ENCODE measurements around the gene PPARD. TPM values are rescaled to one million over a fixed set of nuclear protein-coding genes. Genes with fewer than 3 reads are reported as not detected.

PPARD gene
- total RNA-seq, 1 experiment from 2014 or later: 24.7 TPM

DNA sequence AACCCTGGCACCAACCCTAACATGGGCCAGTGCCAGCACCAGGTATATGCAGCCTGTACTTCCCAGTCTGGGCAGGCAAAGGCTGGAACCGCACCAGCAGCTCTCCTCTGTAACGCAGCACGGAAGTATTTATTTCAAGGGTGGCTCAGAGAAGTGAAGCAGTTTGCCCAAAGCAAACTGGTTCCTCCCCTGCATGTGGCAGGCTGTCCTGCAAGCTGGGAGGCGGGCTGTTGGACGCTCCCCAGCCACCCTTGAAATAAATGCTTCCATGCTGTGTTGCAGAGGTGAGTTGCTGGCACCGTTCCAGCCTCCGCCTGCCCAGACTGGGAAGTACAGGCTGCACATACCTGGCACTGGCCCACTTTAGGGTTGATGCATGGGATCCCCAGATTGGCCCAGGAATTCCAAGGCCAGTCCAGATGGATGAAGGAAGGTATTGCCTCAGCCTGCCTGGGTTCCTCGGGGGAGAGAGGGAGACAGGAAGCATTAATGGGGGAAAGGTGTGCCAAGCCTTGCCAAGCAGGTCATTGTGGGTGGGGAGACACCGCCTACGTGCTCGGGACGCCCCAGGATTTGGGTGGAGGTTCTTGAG lies 49.8 kb downstream of the PPARD start:
- POLR2A ChIA-PET (ENCODE audit: unreplicated experiment): interaction anchor here (0.6 kb wide), 2 partner anchors 22 to 73 kb away, joined by 3 read pairs; no protein-coding TSS in a partner anchor
- H3K9me3 ChIP-seq (ENCODE audit: insufficient read depth, low read depth): no peaks in the 10 kb centered on the region
- no peak for TF ChIP-seq EZH2 (IDR thresholded peaks at IDR 0.05; ENCODE audit: low read depth)
- TF ChIP-seq, protein P1, sequence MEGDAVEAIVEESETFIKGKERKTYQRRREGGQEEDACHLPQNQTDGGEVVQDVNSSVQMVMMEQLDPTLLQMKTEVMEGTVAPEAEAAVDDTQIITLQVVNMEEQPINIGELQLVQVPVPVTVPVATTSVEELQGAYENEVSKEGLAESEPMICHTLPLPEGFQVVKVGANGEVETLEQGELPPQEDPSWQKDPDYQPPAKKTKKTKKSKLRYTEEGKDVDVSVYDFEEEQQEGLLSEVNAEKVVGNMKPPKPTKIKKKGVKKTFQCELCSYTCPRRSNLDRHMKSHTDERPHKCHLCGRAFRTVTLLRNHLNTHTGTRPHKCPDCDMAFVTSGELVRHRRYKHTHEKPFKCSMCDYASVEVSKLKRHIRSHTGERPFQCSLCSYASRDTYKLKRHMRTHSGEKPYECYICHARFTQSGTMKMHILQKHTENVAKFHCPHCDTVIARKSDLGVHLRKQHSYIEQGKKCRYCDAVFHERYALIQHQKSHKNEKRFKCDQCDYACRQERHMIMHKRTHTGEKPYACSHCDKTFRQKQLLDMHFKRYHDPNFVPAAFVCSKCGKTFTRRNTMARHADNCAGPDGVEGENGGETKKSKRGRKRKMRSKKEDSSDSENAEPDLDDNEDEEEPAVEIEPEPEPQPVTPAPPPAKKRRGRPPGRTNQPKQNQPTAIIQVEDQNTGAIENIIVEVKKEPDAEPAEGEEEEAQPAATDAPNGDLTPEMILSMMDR (conservative IDR thresholded peaks at IDR 0.05): no peak
- CTCF ChIA-PET: interaction anchor here (0.6 kb wide), 1 partner anchor 846 kb away, joined by 10 read pairs; no protein-coding TSS in a partner anchor
- H3K27me3 ChIP-seq (ENCODE audit: insufficient read depth, low read depth): no peaks in the 10 kb centered on the region
- H4K20me1 ChIP-seq (ENCODE audit: insufficient read depth): no peaks in the 10 kb centered on the region
- DNase-seq: peak; percentile 93 to 94
- no TSS peak for BruUV-seq (replicated peaks)
- peaks cover 50% of the 10 kb centered on the region for H3F3A ChIP-seq (ENCODE audit: insufficient read depth, low read depth)
- H3K4me1 ChIP-seq (replicated peaks; ENCODE audit: insufficient read depth): peaks cover 63% of the 10 kb centered on the region
- H3K79me2 ChIP-seq (ENCODE audit: low read depth): peaks cover 23% of the 10 kb centered on the region
- H3K36me3 ChIP-seq (ENCODE audit: low read depth): no peaks in the 10 kb centered on the region
- no peak overlapping the region for H2AFZ ChIP-seq
- peak overlapping the region; percentile 47; the same call in 1 of the 2 replicates for H3K4me3 ChIP-seq
- peak overlapping the region; percentile 100 for H3K27ac ChIP-seq
- peak overlapping the region; percentile 76 for H3K4me2 ChIP-seq
- no peaks in the 10 kb centered on the region for H3K9me2 ChIP-seq (ENCODE audit: insufficient read depth)
- intact Hi-C loops (cut with micrococcal nuclease; ENCODE audit: unreplicated experiment): loop anchor here (1.0 to 5.0 kb wide), 7 partner anchors 9 to 75 kb away; partner anchors contain the start of genes FANCE, PPARD and RPL10A

DNA sequence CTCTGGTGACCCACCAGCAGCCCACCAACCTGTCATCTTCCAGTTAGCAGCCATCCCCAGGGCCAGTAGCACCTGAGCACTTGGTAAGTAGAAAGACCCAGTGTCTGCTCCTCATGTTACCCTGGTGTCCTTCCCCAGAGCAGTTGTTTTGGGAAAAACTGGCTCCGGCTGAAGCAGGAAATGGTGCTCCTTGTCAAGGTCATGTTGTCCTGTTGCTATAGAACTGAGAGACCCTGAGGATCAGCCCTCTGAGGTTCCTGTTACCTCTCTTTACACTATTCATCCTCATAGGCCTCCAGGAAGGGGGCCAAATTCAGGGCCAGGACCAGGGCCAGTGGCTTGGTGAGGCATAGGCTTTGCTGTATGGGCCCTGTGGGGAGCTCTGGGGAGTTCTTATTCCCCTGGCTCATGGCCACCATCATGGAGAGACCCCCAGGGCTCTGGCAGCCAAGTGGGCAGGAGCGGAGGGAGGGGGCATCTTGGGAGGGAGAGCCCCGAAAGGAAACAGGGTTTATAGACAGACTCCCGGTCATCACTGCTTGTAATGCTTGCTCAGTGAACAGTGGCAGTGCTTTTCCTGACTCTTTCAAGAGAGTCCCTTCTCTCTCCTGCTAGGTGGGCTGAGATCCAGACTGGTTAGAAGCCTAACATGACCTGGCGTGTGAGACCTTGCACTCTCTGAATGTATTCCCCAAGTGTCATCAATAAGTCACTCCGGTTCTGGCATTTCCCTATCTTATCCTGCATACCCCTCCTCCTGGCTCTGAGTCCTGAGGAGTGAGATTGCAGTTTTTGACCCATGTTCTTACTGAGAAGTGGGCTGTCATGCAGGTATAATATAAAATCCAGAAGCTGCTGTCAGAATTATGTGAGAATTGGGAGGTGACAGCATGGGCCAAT lies 50.7 kb downstream of the PPARD start:
- no peaks in the 10 kb centered on the region for H3K9me2 ChIP-seq (ENCODE audit: insufficient read depth)
- H2AFZ ChIP-seq: no peak overlapping the region
- no peak for TF ChIP-seq EZH2 (IDR thresholded peaks at IDR 0.05; ENCODE audit: low read depth)
- TF ChIP-seq, protein P1 (conservative IDR thresholded peaks at IDR 0.05): no peak
- intact Hi-C loops (cut with micrococcal nuclease; ENCODE audit: unreplicated experiment): loop anchor here (1.0 to 5.0 kb wide), 7 partner anchors 8 to 74 kb away; partner anchors contain the start of genes FANCE, PPARD and RPL10A
- peak overlapping the region; percentile 100 for H3K27ac ChIP-seq
- no peaks in the 10 kb centered on the region for H4K20me1 ChIP-seq (ENCODE audit: insufficient read depth)
- peak overlapping the region; percentile 47 for H3K4me3 ChIP-seq
- POLR2A ChIA-PET (ENCODE audit: unreplicated experiment): interaction anchor here (0.6 kb wide), 1 partner anchor 23 kb away, joined by 3 read pairs; no protein-coding TSS in a partner anchor
- H3F3A ChIP-seq (ENCODE audit: insufficient read depth, low read depth): peaks cover 48% of the 10 kb centered on the region
- H3K27me3 ChIP-seq (ENCODE audit: insufficient read depth, low read depth): no peaks in the 10 kb centered on the region
- peaks cover 23% of the 10 kb centered on the region for H3K79me2 ChIP-seq (ENCODE audit: low read depth)
- H3K36me3 ChIP-seq (ENCODE audit: low read depth): no peaks in the 10 kb centered on the region
- no peaks in the 10 kb centered on the region for H3K9me3 ChIP-seq (ENCODE audit: insufficient read depth, low read depth)
- CTCF ChIA-PET: interaction anchor here (0.6 kb wide), 1 partner anchor 847 kb away, joined by 10 read pairs; no protein-coding TSS in a partner anchor
- BruUV-seq (replicated peaks): TSS peak; percentile 25
- peak overlapping the region; percentile 76 for H3K4me2 ChIP-seq
- no peak for DNase-seq
- H3K4me1 ChIP-seq (replicated peaks; ENCODE audit: insufficient read depth): peaks cover 66% of the 10 kb centered on the region

DNA sequence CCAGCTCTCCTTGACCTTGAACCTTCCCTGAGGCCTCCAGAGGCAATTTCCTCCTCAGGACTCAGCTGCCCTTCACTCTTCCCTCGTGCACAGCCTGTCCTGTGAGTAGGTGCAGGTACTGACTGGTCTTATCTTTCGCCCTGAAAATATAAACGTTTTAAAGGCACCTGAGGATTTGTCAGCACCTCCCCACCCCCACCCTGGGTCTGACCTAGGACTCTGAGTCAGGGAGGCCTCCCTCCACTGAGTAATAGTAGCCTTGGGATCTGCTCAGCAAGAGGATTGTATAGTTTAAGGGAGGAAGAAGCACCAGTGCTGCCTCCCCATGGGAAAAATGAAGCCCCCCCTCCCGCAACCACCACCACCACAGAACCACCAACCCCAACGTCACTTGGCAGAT lies 54.6 kb downstream of the PPARD start:
- Histone ChIP-seq H2AFZ (no peak overlapping the region), H3K27ac (peak overlapping the region; percentile 42), H3K4me2 (no peak overlapping the region), H3K36me3 (ENCODE audit: low read depth) (no peaks in the 10 kb centered on the region), H3K9me2 (ENCODE audit: insufficient read depth) (no peaks in the 10 kb centered on the region), H3K9me3 (ENCODE audit: insufficient read depth, low read depth) (no peaks in the 10 kb centered on the region), H3K4me3 (no peak overlapping the region), H3K27me3 (ENCODE audit: insufficient read depth, low read depth) (no peaks in the 10 kb centered on the region), H3K79me2 (ENCODE audit: low read depth) (peaks cover 23% of the 10 kb centered on the region), H3F3A (ENCODE audit: insufficient read depth, low read depth) (peaks cover 48% of the 10 kb centered on the region), H3K4me1 (replicated peaks; ENCODE audit: insufficient read depth) (peaks cover 65% of the 10 kb centered on the region), H4K20me1 (ENCODE audit: insufficient read depth) (no peaks in the 10 kb centered on the region)
- DNase-seq: peak in 1 of 2 experiments; percentile 40
- intact Hi-C loops (cut with micrococcal nuclease; ENCODE audit: unreplicated experiment): no loop called here
- no TSS peak for BruUV-seq (replicated peaks)
- ChIA-PET CTCF (no interaction called here), POLR2A (ENCODE audit: unreplicated experiment) (no interaction called here)
- no peak for TF ChIP-seq EZH2 (IDR thresholded peaks at IDR 0.05; ENCODE audit: low read depth)
- TF ChIP-seq, protein P1 (conservative IDR thresholded peaks at IDR 0.05): no peak

Data from PC-9 (cell line).